Activated CD8-positive, alpha-beta memory T cell treated with anti-CD3 and anti-CD28 coated beads for 1 hour (primary cell): ENCODE data around the gene GALNTL6.
"Not testable (repeated sequence)": the region's sequence is repeated elsewhere in the genome, so short reads cannot be mapped to it uniquely, and the experiment has no call there.

Source experiments
- DNase-seq, 2 donors: peaks; one replicate each; pipeline ENCODE4 v3.0.0-alpha.2; 2020; ENCODE audit warnings: low read depth in 1 of 2; ENCODE audit errors: extremely low read depth in 1 of 2

The GALNTL6 gene

GRCh38 chr4:172708184-172708583 is 895.0 kb downstream of the GALNTL6 start:
- DNase-seq: no peak

- DNase-seq: no peak
Measured at GRCh38 chr4:172709376-172709775, 896.2 kb downstream of the GALNTL6 start.

GRCh38 chr4:172716291-172716690 is 903.1 kb downstream of the GALNTL6 start:
- DNase-seq: no peak

DNA sequence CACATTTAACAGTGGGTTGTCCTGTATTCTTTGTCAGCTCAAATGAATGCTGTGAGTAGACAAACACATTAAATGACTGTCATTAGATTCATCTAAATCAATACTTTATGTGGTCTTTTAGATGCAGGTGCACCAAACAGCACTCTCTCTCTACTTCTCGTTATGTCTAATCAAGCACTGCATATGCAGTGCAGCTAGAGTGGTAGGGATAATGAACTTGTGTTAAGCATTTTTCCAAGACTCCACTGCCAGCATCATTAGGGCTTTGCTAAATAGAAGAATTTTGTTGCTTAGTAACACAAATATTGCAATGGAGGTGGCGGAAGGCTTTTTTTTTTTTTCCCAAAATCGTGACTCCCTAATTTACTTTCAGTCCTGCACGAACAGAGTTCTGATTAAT is 908.5 kb downstream of the GALNTL6 start:
- DNase-seq: no peak

- no peak for DNase-seq
Measured at GRCh38 chr4:172725581-172725980, 912.4 kb downstream of the GALNTL6 start.

DNA sequence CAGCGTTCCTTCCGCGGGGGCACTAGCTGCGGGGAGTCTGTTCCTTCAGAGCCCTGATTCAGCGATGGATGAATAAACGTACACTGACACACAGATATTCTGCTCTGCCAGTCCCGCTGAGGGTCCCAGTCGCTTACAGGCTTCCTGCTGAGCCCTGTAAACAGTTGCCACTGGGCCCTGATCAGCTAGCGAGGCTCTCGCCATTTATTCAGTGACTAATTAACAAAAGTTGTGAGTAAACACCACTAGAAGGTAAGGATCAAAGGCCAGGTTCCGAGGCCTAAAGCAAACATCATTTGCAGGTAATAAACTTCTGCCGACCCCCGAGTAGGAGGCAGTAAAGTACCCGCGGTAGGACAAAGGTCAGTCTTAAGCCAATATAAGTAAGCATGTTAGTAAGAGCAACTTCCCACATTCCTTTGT is 912.8 kb downstream of the GALNTL6 start:
- no peak for DNase-seq

GRCh38 chr4:172727631-172728030 is 914.4 kb downstream of the GALNTL6 start:
- no peak for DNase-seq

- not testable (repeated sequence) for DNase-seq
Measured at GRCh38 chr4:172733645-172734044, 920.4 kb downstream of the GALNTL6 start.

DNA sequence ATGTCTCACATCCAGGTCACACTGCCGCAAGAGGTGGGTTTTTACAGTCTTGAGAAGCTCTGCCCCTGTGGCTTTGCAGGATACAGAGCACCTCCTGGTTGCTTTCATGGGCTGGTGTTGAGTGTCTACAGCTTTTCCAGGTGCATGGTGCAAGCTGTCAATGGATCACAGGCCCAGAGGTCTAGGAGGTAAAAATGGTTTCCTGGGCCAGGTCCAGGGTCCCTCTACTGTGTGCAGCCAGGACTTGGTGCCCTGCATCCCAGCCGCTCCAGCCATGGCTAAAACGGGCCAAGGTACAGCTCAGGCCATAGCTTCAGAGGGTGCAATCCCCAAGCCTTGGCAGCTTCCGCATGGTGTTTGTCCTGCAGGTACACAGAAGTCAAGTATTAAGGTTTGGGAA is 921.4 kb downstream of the GALNTL6 start:
- no peak for DNase-seq

DNA sequence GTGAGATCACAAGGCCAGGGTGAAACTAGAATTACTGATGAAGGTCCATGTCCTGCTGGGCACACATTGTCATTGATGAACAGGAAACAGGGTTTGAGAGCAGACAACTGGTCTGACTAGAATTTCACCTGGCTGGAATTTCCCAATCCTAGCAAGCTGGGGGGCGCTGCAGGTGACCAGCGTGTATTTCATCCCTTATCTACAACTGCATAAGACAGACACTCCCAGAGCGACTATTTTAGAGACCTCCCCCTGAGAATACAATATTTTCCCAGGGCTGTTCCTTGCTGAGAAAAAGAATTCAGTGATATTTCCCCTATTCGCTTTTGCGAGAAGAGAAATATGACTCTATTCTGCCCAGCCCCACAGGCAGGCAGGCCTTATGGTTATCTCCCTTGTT is 922.8 kb downstream of the GALNTL6 start:
- no peak for DNase-seq

- DNase-seq: no peak
Measured at GRCh38 chr4:172740434-172740833, 927.2 kb downstream of the GALNTL6 start.

DNA sequence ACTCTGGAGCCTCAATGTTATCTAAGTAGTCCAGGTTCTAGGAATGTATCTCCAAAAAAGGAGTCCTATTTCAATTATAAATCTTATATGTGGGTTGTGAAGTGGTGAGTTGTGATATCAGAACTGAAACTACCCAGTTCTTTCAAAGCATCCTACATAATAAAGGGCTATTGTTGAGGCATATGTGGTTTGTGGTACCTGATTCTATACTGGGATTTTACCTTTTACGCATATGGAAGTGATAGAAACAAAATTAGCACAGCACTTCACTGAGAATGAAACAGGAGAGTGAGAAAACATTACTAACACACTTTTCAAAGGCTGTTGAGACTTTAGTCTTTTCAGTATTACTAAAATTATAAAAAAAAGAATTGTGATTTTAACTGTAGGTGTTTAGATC is 937.7 kb downstream of the GALNTL6 start:
- DNase-seq: no peak

- DNase-seq: no peak
Measured at GRCh38 chr4:172751550-172751949, 938.3 kb downstream of the GALNTL6 start.

DNA sequence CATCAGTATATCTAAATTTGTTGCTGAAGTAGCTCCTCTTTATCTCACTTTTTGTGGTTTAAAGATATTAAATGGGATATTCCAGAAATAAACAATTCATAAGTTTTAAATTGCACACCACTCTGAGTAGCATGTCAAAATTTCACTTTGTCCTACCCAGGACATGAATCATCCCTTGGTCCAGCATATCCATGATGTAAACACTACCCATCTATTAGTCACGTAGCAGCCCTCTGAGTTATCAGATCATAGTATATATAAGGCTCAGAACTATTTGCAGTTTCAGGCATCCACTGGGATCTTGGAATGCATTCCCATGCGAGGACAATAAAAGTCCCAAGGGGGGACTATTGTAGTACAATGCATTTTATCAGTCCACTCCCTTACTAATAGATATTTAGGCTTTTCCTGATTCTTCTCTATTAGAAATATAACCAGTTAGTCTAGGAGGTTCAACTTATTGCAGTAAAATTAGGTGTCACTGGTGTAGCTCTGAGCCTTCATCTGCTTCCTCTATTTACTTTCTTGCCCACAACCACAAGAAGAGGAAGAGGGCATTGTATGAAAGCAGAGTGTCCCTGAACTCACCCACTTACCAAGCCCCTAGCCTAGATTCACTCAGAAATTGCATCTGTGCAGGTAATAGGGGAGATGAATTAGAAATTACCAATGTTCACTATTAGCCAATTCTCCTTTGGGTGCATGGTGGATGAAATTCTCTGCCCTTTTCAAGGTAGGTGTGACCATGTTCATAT is 945.6 kb downstream of the GALNTL6 start:
- DNase-seq: no peak

DNA sequence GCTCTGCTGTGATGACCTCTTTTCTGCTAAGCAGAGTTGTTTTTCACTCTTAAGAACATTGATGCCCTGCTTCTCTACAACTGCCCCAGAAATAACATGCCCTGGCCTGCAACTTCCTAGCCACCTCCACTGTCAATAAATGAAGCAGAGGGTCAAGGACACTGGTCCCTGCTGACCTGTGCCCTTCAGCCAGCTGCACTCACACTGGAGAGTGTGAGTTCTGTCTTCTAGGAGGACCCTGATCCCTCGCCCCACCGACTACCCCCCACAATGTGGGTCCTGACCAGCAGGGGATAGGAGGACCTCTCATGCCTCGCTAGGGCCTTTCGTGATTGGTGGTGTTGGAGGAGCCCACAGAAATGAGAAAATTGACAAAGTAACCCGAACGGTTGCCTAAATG is 947.3 kb downstream of the GALNTL6 start:
- DNase-seq: no peak

DNA sequence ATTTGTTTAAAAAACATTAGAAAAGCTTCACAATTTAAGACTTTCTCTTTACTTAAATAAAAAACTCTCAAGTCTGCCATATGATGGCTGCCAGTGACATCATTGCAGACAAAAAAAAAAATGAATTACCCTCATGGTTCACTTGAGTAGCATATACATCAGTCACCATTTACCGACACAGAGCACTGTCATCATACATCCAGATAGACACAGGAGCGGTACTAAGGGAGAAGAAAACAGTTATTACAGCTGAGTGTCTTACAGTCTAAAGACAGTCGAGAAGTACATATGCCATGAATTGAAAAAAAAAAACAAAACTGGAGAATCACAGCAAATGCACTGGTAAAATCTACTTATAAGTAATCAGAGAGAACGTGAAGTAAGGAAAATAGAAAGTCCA is 949.7 kb downstream of the GALNTL6 start:
- DNase-seq: no peak

DNA sequence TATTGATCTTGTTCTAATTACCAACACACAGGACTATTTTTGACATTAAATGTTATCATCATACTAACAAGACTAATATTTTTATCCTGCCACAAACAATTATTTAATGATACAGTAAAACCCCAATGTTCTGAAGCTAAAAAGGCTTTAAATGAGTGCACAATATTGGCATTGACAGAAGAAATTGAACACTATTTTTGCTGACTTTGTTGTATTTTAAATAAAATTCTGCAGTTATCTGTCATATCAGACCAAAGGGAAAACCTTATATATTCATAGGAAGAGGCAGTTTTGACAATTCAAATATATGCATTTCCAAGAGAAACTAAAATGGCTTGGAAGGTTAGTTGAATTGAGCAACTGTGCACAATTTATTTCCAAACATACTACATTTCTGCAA is 957.6 kb downstream of the GALNTL6 start:
- no peak for DNase-seq

GRCh38 chr4:172772781-172773180 is 959.6 kb downstream of the GALNTL6 start:
- no peak for DNase-seq

- no peak for DNase-seq
Measured at GRCh38 chr4:172776203-172776861, 963.1 kb downstream of the GALNTL6 start.

GRCh38 chr4:172777729-172778431 is 964.7 kb downstream of the GALNTL6 start:
- DNase-seq: no peak

GRCh38 chr4:172778583-172778982 is 965.4 kb downstream of the GALNTL6 start:
- no peak for DNase-seq

- no peak for DNase-seq
Measured at GRCh38 chr4:172780566-172781081, 967.4 kb downstream of the GALNTL6 start.
